OCI-LY3 (cell line): Measurements from ENCODE around the gene ZNF565.

Experiments used
- EZH2phosphoT487 ChIP-seq: fragments of 200-600 bp; shearing (Covaris generic); IDR thresholded peaks from 2 replicates; pipeline ENCODE4 v1.6.1; 2018; ENCODE audit warnings: antibody characterized with exemption, mixed run types, low read depth
- TF ChIP-seq, protein P1 (sequence below): fragments of 200-600, 300-600 bp; sonication (generic); IDR thresholded peaks from 2 replicates; pipeline ENCODE4 v1.5.1; 2014; ENCODE audit warnings: antibody characterized with exemption, low read length, low read depth

GRCh38 chr19:36221474-36221873 is 7.0 kb upstream of the ZNF565 start:
- TF ChIP-seq, protein P1, sequence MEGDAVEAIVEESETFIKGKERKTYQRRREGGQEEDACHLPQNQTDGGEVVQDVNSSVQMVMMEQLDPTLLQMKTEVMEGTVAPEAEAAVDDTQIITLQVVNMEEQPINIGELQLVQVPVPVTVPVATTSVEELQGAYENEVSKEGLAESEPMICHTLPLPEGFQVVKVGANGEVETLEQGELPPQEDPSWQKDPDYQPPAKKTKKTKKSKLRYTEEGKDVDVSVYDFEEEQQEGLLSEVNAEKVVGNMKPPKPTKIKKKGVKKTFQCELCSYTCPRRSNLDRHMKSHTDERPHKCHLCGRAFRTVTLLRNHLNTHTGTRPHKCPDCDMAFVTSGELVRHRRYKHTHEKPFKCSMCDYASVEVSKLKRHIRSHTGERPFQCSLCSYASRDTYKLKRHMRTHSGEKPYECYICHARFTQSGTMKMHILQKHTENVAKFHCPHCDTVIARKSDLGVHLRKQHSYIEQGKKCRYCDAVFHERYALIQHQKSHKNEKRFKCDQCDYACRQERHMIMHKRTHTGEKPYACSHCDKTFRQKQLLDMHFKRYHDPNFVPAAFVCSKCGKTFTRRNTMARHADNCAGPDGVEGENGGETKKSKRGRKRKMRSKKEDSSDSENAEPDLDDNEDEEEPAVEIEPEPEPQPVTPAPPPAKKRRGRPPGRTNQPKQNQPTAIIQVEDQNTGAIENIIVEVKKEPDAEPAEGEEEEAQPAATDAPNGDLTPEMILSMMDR = no peak
- TF ChIP-seq EZH2phosphoT487 = no peak
